SU-DHL-6 (cell line): ENCODE results near the gene RASA3.

ENCODE experiments used
- CTCF ChIP-seq: fragments of 200-600 bp; sonication (generic); IDR thresholded peaks from one replicate; pipeline ENCODE4 v1.5.1; 2017; ENCODE audit warnings: antibody characterized with exemption, mild to moderate bottlenecking, low read length, moderate library complexity; ENCODE audit not compliant: insufficient read depth, poor library complexity, severe bottlenecking
- EZH2phosphoT487 ChIP-seq: fragments of 200-600 bp; sonication (generic), shearing (Covaris generic); conservative IDR thresholded peaks from 2 replicates; pipeline ENCODE4 v1.6.1; 2018; ENCODE audit warnings: mild to moderate bottlenecking, antibody characterized with exemption, low read length, moderate library complexity, mixed read lengths

GRCh38 chr13:114061744-114062143 is 70.7 kb downstream of the RASA3 start:
- TF ChIP-seq CTCF (no peak), EZH2phosphoT487 (no peak)
